Keratinocyte (primary cell): ENCODE results near the gene THAP2. TPM values are rescaled to one million over a fixed set of nuclear protein-coding genes. Genes with fewer than 3 reads are reported as not detected.

Experiments used
- DNase-seq: peaks from one replicate; pipeline ENCODE4 v3.0.0-alpha.2; 2011; ENCODE audit warnings: low read depth, missing footprints, low spot score
- FAIRE-seq: peaks from 2 replicates; lab custom pipeline; 2011; peaks lifted over from hg19 to GRCh38; lab: Jason Lieb, UNC
- H2AFZ ChIP-seq: 2 replicates; pipeline ENCODE4 v1.6.0; 2012; ENCODE audit warnings: low read length, control low read depth, inconsistent platforms; ENCODE audit not compliant: control insufficient read depth
- H3K27ac ChIP-seq: 2 replicates; pipeline ENCODE4 v1.5.1; 2011; ENCODE audit warnings: low read length; ENCODE audit not compliant: control insufficient read depth, insufficient read depth
- H3K27me3 ChIP-seq: 3 replicates; pipeline ENCODE4 v1.6.0; 2011; ENCODE audit warnings: low read length; ENCODE audit not compliant: control insufficient read depth, insufficient read depth; ENCODE audit errors: extremely low read depth
- H3K36me3 ChIP-seq, 2 experiments: 2 replicates in 1 of 2; 3 replicates in 1 of 2; pipeline ENCODE4 v1.5.1; 2011; ENCODE audit warnings: low read length in 2 of 2, mild to moderate bottlenecking in 1 of 2; ENCODE audit not compliant: control insufficient read depth in 2 of 2, insufficient read depth in 2 of 2; ENCODE audit errors: extremely low read depth in 1 of 2
- H3K4me1 ChIP-seq: 3 replicates; pipeline ENCODE4 v1.5.1; 2011; ENCODE audit warnings: low read length; ENCODE audit not compliant: control insufficient read depth, insufficient read depth; ENCODE audit errors: extremely low read depth
- H3K4me2 ChIP-seq: 3 replicates; pipeline ENCODE4 v1.6.0; 2011; ENCODE audit warnings: low read depth, low read length; ENCODE audit not compliant: control insufficient read depth, insufficient read depth; ENCODE audit errors: extremely low read depth
- H3K4me3 ChIP-seq, 3 experiments: fragments of 200-600 bp in 1 of 3; sonication (generic) in 1 of 3; 2 replicates in 2 of 3; 3 replicates in 1 of 3; pipeline ENCODE4 v1.5.1; 2011 to 2016; ENCODE audit warnings: low read length in 3 of 3, mild to moderate bottlenecking in 3 of 3, control low read depth in 2 of 3, inconsistent platforms in 1 of 3, low read depth in 1 of 3, mixed read lengths in 1 of 3, mixed run types in 1 of 3, moderate library complexity in 1 of 3; ENCODE audit not compliant: control insufficient read depth in 2 of 3, insufficient read depth in 2 of 3; ENCODE audit errors: extremely low read depth in 1 of 3
- H3K79me2 ChIP-seq: 2 replicates; pipeline ENCODE4 v1.6.0; 2012; ENCODE audit warnings: low read length; ENCODE audit not compliant: control insufficient read depth, insufficient read depth
- H3K9ac ChIP-seq: 3 replicates; pipeline ENCODE4 v1.6.0; 2011; ENCODE audit warnings: low read length; ENCODE audit not compliant: control insufficient read depth, insufficient read depth; ENCODE audit errors: extremely low read depth
- H3K9me1 ChIP-seq: 3 replicates; pipeline ENCODE4 v1.6.0; 2011; ENCODE audit warnings: low read length; ENCODE audit not compliant: control insufficient read depth, insufficient read depth; ENCODE audit errors: extremely low read depth
- H3K9me3 ChIP-seq: 2 replicates; pipeline ENCODE4 v1.5.1; 2012; ENCODE audit warnings: low read depth, low read length; ENCODE audit not compliant: control insufficient read depth
- H4K20me1 ChIP-seq: 3 replicates; pipeline ENCODE4 v1.6.0; 2011; ENCODE audit warnings: low read length; ENCODE audit not compliant: control insufficient read depth, insufficient read depth; ENCODE audit errors: extremely low read depth
- CTCF ChIP-seq, 3 experiments: IDR thresholded peaks in 1 of 3; conservative IDR thresholded peaks in 1 of 3; optimal IDR thresholded peaks in 1 of 3; 2 replicates in 2 of 3; 3 replicates in 1 of 3; pipeline versions ENCODE3 to v1.5.1; 2011; ENCODE audit warnings: low read length in 3 of 3, mild to moderate bottlenecking in 3 of 3, moderate library complexity in 2 of 3, control low read depth in 1 of 3, inconsistent platforms in 1 of 3; ENCODE audit not compliant: insufficient read depth in 2 of 3; ENCODE audit errors: extremely low read depth in 1 of 3
- EZH2 ChIP-seq: IDR thresholded peaks from one replicate; pipeline ENCODE4 v1.6.1; 2012; ENCODE audit warnings: inconsistent platforms, mild to moderate bottlenecking, low read length, moderate library complexity
- dilution Hi-C: fragments of 300-500 bp; cut with MboI; formaldehyde crosslinking; loops from one replicate; pipeline ENCODE4 v1.7.0; 2020; ENCODE audit warnings: low sequenced_read_pairs; ENCODE audit not compliant: extremely low pct_ligation_motif_present
- polyA plus RNA-seq, 5 experiments: library from polyadenylated mRNA; depleted of rRNA in 3 of 5; stranded (reverse) in 3 of 5; stranded (forward) in 1 of 5; unstranded in 1 of 5; fragments of >200 nt; gene quantifications; 1 replicate in 1 of 5; 2 replicates in 3 of 5; 3 replicates in 1 of 5; pipeline versions ENCODE4 v1.2.1 to v1.2.3, GENCODE V29; 2011 to 2012; ENCODE audit warnings: missing spikeins in 2 of 5, low read depth in 1 of 5, low replicate concordance in 1 of 5
- small RNA-seq, 3 experiments: library from RNA; depleted of rRNA; stranded (forward); fragments of <200 nt; gene quantifications; one replicate each; pipeline ENCODE3, GENCODE V24; 2012; ENCODE audit warnings: low read depth in 3 of 3, low replicate concordance in 1 of 3; ENCODE audit not compliant: insufficient read length in 3 of 3

THAP2 gene
- polyA plus RNA-seq, 1 donor (not counting 4 experiments of a cell fraction or from before 2014, with no cell fraction given): 4.4 TPM

GRCh38 chr12:71727958-71728357 lies 63.9 kb downstream of the THAP2 start:
- Histone ChIP-seq H3K9me1 (no peaks in the 10 kb centered on the region), H3K9me3 (no peaks in the 10 kb centered on the region), H3K9ac (no peak overlapping the region), H3K79me2 (no peaks in the 10 kb centered on the region), H4K20me1 (no peaks in the 10 kb centered on the region), H3K27me3 (no peaks in the 10 kb centered on the region), H3K4me2 (no peak overlapping the region), H2AFZ (no peak overlapping the region), H3K36me3 (no peaks in the 10 kb centered on the region), H3K27ac (no peak overlapping the region), H3K4me1 (no peaks in the 10 kb centered on the region), H3K4me3 (no peak overlapping the region)
- TF ChIP-seq EZH2: no peak
- TF ChIP-seq CTCF (optimal IDR thresholded peaks at IDR 0.05 in 1 of 3, IDR thresholded peaks at IDR 0.05 in 1 of 3, conservative IDR thresholded peaks at IDR 0.05 in 1 of 3; ENCODE audit: extremely low read depth in 1 of 3, insufficient read depth in 2 of 3, low read length in 3 of 3): no peak
- DNase-seq: no peak
- dilution Hi-C loops: no loop called here
- FAIRE-seq: no peak

Small RNA genes within 50 kb of the gene (small RNA-seq; reads per million reads assigned to genes)
- 0 reads per million in 3 experiments for gene RF00560

Other genes starting within 250 kb of the THAP2 start
- gene LGR5, start 224.5 kb upstream of the THAP2 start, polyA plus RNA-seq: 0.05 to 0.19 TPM (median 0.05 TPM) in 3 replicates
- 20.3 to 56.3 TPM (median 39.3 TPM) in 3 replicates for gene ZFC3H1, start 453 bp upstream of the THAP2 start, polyA plus RNA-seq
- 25.4 to 38.8 TPM (median 36.5 TPM) in 3 replicates for gene TMEM19, start 21.8 kb downstream of the THAP2 start, polyA plus RNA-seq
- gene RAB21, start 90.6 kb downstream of the THAP2 start, polyA plus RNA-seq: 11.7 to 21.9 TPM (median 19.5 TPM) in 3 replicates
- 10.6 to 20.2 TPM (median 11.2 TPM) in 3 replicates for gene TBC1D15, start 175.5 kb downstream of the THAP2 start, polyA plus RNA-seq